Mononuclear cell (primary cell): Measurements from ENCODE around the gene C2CD4C. TPM values are rescaled to one million over a fixed set of nuclear protein-coding genes. Genes with fewer than 3 reads are reported as not detected.
"Not testable (repeated sequence)": the region's sequence is repeated elsewhere in the genome, so short reads cannot be mapped to it uniquely, and the experiment has no call there.

Experiments
- H3K27me3 ChIP-seq: 2 replicates; pipeline ENCODE4 v1.6.0; 2011; ENCODE audit warnings: low read length, control low read depth; ENCODE audit not compliant: insufficient read depth
- H3K4me1 ChIP-seq: 2 replicates; pipeline ENCODE4 v1.5.1; 2011; ENCODE audit warnings: mild to moderate bottlenecking, low read length, control low read depth; ENCODE audit not compliant: insufficient read depth
- H3K4me3 ChIP-seq: 2 replicates; pipeline ENCODE4 v1.5.1; 2011; ENCODE audit warnings: mild to moderate bottlenecking, low read length, moderate library complexity
- H3K9me3 ChIP-seq: 2 replicates; pipeline ENCODE4 v1.5.1; 2011; ENCODE audit warnings: low read depth, mild to moderate bottlenecking, control low read depth, low read length
- total RNA-seq: library from RNA; depleted of rRNA; stranded (reverse); fragments of >200 nt; gene quantifications from one replicate; pipeline ENCODE4 v1.2.3, GENCODE V29; 2012

The C2CD4C gene
- total RNA-seq, 1 donor, result not detected

DNA sequence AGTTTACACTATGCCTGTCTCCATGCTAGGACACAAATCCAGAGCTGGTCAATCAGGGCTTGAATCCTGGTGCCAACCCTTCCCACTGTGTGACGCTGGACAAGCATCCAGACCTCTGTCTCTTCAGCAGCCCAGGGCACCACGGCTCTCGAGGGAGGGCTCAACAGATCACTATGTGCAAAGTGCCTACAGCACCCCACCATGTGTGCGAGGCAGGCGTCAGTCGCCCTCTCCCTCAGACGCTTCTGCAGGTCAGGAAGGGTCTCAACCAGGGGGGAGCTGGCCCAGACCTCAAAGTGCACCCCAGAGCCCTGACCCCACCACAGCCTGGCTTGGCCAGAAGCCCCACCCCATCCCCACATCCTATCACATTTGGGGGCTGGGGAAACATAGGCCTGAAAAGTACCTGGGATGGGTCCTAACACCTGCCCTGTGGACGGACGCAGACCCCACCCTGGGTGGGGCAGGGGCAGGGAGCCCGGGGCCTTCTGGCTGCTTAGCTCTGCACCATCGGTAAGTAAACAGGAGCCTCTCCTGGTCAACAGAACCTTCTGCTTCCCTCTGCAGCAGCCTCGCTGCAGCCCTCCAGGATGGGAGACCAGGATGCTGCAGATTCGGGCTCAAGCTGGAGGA, 2.9 kb upstream of the C2CD4C start:
- Histone ChIP-seq H3K4me1 (no peaks in the 10 kb centered on the region), H3K9me3 (no peaks in the 10 kb centered on the region), H3K27me3 (peaks cover 2% of the 10 kb centered on the region), H3K4me3 (no peak overlapping the region)

DNA sequence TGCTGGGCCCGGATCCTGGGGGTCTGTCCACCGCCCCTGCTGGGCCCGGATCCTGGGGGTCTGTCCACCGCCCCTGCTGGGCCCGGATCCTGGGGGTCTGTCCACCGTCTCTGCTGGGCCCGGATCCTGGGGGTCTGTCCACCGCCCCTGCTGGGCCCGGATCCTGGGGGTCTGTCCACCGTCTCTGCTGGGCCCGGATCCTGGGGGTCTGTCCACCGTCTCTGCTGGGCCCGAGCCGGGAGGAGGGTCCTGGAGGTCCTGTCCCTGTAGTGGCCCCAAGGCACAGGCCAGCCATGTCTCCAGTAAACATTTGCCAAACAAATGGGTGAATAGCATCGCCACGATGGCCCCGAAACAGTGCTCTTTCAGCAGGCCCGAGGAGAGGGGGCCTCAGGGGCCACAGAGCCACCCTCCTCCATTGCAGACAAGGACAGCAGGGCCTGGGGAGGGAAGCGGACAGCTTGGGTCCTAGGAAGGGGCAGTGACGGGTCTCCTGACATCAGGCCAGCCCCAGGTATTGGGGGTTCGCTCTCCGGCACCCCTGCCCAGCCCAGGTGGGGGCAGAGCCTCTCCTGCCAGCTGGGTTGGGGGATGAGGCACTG, 2.3 kb upstream of the C2CD4C start:
- not testable (repeated sequence) for H3K27me3 ChIP-seq, H3K4me1 ChIP-seq, H3K4me3 ChIP-seq, H3K9me3 ChIP-seq

DNA sequence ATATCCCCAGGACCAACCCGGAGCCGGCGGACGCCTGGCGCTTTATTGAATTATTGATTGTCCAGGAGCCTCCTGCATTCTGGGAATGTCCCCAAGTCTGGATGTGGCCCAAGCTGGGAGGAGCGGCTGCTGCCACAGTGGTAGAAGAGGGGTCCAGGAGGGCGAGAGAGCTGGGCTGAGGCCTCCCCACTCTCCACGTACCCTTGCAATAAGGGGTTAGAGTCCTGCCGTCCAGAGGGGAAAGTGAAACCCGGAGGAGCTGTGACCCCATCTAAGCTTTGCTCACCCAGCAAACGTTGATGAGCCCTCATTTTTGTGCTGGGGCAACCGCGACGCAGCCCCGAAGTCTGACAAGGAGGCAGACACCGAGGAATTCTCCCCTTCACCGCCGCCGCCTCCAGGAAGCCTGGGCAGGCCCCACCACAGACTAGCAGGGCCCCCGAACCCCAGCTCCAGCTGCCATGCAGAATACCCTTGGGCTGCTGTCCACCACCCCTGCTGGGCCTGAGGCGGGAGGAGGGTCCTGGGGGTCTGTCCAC, 1.4 kb upstream of the C2CD4C start:
- no peak overlapping the region for H3K4me3 ChIP-seq
- H3K27me3 ChIP-seq, result peaks cover 2% of the 10 kb centered on the region
- H3K4me1 ChIP-seq, result no peaks in the 10 kb centered on the region
- no peaks in the 10 kb centered on the region for H3K9me3 ChIP-seq

DNA sequence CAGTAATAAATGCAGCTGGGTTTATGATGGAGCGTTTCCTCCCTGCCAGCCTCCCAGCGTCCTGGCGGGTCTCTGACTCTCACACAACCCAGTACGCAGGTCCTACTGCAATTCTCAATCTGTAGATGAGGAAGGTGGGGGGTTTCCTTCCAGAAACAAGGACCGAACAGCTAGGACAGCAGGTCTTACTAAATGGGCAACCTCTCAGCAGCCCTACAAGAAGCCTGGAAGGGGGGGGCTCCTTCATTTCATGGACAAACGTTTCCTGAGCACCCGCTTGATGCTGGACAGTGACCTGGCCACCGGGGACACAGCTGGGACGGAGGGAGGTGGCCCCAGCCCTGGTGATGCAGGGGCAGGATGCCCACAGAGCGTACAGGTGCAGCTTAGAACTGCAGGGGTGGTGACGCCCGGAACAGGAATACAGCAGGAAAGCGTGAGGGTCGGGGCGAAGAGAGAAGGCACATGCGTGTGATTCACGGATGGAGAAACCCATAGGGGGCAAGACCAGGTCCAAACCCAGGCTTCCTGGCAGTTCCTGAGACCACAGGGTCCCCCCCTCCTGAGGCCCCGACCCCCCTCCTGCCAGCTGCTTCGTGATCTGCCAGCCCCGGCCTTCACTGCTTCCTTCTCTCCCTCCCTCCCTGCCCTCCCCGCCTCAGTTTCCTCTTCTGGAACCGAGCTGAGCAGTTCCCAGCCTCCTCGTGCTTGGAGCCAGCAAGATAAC, 732 bp upstream of the C2CD4C start:
- no peaks in the 10 kb centered on the region for H3K4me1 ChIP-seq
- no peak overlapping the region for H3K4me3 ChIP-seq
- no peaks in the 10 kb centered on the region for H3K9me3 ChIP-seq
- peaks cover 2% of the 10 kb centered on the region for H3K27me3 ChIP-seq

DNA sequence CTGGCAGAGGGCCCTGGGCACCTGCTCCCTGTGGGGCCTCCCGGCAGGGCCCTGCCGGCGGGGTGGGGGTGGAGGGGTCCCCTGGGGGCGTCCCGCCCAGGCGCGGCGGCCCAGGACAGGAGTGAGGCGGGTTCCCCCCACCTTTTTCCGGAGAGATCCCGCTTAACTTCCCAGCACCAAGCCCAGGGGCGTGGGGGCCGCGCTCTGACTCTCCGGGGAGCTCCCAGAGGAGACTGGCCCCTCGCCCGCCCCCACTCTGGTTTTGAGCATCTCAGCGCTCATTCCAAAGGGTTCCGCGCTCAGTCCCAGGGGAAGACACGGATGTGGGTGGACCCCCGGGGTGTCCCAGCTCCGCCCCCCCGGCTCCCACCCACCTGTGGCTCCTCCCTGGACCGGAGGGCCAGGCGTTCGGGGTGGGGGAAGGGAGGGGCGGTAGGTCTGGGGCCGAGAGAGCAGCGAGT, 476 bp downstream of the C2CD4C start:
- no peak overlapping the region for H3K4me3 ChIP-seq
- H3K27me3 ChIP-seq, result peaks cover 2% of the 10 kb centered on the region
- no peaks in the 10 kb centered on the region for H3K9me3 ChIP-seq

DNA sequence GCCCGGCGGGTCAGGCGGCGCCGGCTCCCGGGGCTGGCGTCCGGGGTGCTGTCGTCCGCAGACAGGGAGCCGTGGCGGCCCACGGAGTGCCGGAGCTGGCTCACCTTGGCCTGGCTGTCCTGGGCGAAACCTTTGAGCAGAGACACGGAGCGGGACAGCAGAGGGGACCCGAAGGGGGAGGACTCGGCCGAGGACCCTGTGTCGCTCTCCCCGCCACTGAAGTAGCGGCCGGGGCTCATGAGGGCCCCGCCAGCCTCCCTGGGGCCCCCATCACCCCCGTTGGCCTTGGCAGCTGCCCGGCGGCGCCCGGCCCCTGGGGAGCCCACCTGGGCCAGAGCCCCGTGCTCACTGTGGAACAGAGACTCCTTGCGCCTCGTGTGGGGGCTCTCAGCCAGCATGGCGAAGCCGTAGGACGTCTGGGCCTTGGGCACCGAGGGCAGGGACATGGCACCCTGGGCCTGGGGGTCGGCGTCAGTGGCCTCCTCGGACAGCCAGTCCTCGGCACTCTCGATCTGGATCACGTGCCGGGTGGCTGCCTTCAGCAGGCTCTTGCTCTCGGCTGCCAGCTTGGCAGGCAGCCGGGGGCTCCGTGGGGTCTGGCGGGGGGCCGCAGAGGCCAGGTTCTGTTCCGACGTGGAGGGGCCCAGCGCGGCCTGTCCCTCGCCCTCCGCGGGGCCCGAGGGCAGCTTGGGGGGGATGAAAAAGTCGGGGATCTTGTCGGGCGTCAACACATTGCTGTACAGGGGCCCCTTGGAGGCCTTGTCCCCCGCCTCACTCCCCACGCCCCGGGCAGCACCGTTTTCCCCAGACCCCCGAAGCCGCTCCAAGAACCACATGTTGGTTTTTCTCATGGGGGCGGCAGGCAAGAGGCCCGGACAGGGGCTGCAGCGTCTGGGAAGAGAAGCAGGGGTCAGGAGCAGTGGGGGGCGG, 1.2 kb downstream of the C2CD4C start:
- H3K4me3 ChIP-seq, result no peak overlapping the region
- no peaks in the 10 kb centered on the region for H3K4me1 ChIP-seq
- no peaks in the 10 kb centered on the region for H3K9me3 ChIP-seq
- H3K27me3 ChIP-seq, result peaks cover 2% of the 10 kb centered on the region

More for the DNA sequence above, 476 bp downstream of the C2CD4C start:
- H3K4me1 ChIP-seq, result no peaks in the 10 kb centered on the region

DNA sequence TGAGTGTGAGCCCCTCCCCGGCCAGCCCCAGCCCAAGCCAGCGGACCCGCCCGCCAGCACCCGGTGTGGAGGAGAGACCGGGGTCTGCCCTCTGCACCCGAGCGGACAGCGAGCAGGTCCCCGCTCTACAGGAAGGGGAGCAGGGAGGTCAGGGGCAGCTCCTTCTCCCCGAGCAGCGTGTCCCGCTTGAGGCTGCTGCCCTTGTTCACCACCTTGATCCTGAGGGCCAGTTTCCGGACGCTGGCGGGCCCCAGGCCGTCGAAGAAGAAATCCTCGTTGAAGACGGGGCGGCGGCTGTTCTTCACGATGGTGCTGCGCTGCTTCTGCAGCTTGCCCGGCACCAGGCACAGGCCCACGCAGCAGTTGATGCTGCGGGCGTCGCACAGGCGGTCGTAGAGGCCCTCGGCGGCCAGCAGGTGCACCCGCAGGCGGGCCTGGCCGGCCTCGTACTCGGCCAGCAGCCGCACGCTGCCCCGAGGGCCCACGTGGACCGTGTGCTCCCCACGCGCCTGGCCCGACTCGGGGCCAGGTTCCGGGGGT, 1.9 kb downstream of the C2CD4C start:
- no peaks in the 10 kb centered on the region for H3K4me1 ChIP-seq
- H3K4me3 ChIP-seq, result no peak overlapping the region
- H3K27me3 ChIP-seq, result peaks cover 2% of the 10 kb centered on the region
- no peaks in the 10 kb centered on the region for H3K9me3 ChIP-seq

DNA sequence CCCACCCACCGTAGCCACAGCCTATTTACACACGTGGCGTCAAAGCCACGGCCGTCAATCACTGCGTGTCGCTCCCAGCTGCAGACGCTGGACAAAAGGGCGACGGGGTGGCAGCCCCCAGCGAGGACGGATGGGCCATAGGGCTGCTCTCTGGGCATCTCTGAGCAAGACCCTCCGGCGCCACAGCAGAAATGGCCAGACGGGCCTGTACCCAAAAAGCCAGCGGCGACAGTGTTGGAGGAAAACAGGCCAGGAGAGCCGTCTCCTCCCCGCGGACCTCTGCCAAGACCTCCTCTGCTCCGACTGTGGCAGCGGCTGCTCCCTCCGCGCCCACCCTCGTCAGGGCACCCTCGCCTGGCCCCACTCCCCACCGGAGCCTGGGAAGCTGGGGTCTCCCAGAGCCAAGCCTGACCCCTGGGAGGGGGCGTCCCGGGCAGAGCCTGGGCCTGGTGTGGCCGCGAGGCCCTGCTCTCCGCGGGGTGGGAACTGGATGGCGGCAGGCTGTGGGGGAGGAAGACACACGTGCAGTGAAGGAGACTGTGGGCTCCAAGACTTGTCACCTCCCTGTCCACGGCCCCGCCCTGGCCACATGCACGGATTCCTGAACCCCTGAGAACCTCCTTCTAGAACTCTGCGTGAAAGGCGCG, 2.7 kb downstream of the C2CD4C start:
- Histone ChIP-seq H3K27me3 (peaks cover 2% of the 10 kb centered on the region), H3K4me1 (no peaks in the 10 kb centered on the region), H3K4me3 (no peak overlapping the region), H3K9me3 (no peaks in the 10 kb centered on the region)

DNA sequence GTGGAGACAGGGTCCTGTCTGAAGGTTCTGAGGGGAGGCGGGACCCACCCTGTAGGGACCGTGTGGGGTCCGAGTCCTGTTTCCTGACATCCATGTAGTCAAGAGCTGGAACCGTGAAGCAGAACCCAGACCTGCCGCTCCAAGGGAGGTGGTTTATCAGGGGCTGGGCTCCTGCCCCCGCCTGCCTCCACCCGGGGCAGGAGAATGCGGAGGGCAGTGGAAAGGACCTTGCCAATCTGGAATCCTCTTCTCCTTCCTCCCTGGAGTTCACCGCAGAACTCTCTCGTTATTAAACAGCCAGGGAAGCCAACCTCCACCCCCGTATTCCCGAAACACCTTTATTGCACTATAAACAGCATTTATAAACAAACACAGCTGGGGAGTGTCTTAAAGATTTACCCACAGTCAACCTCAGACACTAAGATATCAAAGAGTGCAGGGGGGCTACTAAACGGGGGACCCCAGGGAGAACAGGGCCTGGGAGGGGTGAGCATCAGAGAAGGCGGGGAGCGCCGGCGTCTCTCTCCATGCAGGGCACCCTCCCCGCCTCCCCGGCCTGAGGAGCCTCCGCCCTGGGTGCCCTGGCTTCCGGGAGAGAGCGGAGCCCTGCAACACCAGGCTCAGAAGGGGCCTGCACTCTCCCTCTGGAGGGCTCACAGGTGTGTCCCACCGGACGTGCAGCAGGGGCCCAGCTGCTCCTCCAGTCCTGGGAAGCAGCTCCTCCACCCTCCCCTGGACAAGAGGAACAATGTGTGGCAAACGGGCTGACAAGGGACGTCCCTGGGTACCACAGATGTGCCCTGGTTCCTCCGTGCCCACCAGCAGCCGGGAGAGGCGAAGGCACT, 3.6 kb downstream of the C2CD4C start:
- Histone ChIP-seq H3K9me3 (no peaks in the 10 kb centered on the region), H3K27me3 (peaks cover 2% of the 10 kb centered on the region), H3K4me3 (no peak overlapping the region), H3K4me1 (no peaks in the 10 kb centered on the region)

DNA sequence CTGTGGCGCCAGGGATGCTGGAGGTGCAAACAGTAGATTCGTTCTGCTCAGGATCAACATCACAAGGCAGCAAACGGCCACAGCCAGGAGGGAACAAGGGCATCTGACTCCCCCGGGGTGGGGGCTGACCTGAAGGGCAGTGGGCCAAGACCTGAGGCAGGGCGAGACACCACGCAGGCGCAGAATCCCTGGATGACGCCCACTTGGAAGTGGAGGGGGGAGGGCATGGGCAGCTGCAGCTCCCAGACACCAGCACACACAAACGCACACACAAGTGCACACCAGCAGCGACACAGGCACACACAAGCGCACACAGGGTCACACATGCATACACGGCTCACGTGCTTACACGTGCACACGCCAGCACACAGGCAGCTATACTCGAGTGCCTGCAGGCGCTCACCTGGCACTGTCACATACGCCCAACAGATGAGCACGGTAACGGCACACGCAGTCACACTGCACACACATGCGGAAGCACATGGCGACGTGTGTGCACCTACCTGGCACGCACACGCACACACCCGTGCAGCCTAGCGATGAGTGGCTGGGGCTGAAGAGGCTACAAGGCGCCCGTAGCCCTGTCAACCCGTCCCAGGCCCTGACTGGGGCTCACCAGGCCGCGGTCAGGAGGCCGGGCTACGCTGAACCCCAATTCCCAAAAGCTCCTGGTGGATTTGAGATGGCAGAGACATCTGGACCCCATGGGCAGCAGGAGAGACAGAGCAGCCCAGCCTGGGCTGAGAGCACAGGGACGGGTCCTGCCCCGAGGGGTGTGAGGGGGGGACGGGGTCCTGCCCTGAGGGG, 5.5 kb downstream of the C2CD4C start:
- H3K27me3 ChIP-seq, result no peaks in the 10 kb centered on the region
- no peaks in the 10 kb centered on the region for H3K4me1 ChIP-seq
- H3K9me3 ChIP-seq, result no peaks in the 10 kb centered on the region
- H3K4me3 ChIP-seq, result no peak overlapping the region

DNA sequence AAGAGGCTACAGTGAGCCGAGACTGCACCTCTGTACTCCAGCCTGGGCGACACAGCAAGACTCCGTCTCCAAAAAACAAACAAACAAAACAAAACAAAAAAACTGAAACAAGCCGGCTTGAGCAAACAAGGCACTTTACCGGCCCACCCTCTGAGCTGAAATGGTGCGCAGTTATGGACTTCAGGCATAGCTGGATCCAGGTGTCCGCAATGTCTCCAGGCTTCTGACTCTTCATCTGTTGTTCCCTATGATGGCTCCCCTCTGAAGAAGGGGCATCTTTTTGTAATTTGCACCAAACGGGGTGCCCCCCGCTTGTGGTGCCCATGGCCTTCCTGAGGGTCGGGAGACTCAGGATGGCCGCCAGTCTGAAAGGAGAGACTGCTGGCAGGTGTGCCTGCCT, 6.2 kb downstream of the C2CD4C start:
- Histone ChIP-seq H3K4me3 (no peak overlapping the region), H3K27me3 (no peaks in the 10 kb centered on the region), H3K9me3 (no peaks in the 10 kb centered on the region), H3K4me1 (no peaks in the 10 kb centered on the region)

DNA sequence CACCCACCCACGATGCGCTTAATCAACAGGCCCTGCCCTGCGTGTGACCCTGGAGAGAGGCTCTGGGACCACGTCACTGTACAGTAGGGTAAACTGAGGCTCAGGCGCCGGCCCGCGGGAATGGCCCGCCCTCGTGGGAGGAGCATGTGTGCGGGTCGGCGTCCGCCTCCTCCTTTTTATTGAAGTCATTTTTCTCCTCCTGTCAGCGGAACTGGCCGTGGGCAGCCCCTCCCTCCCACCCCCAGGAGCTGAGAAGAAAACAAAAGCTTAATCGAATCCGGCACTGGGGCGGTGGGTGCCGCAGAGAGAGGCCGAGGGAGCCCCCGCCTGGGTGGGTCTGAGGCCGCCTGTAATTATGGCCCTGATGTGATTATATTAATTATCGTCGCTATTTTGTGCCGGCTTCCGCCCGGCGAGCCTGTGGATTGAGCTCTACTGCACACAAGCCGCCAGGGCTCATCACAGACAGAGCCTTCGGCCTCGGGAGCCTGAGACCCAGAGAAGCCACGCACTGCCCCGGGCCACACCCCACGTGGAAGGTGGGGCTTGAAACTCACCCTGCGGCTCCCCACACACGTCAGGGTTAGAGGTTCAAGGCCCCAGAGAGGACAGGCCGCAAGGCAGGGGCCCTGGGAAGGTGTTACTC, 7.0 kb downstream of the C2CD4C start:
- H3K4me1 ChIP-seq, result no peaks in the 10 kb centered on the region
- H3K4me3 ChIP-seq, result no peak overlapping the region
- no peaks in the 10 kb centered on the region for H3K9me3 ChIP-seq
- H3K27me3 ChIP-seq, result no peaks in the 10 kb centered on the region
